Myocyte (in vitro differentiated cells): ENCODE results near the gene PTGER4. TPM values are rescaled to one million over a fixed set of nuclear protein-coding genes. Genes with fewer than 3 reads are reported as not detected.

Experiments
- DNase-seq: peaks from one replicate; pipeline ENCODE4 v3.0.0-alpha.2; 2012; ENCODE audit warnings: low read depth
- total RNA-seq: library from RNA; depleted of rRNA; stranded (reverse); fragments of >200 nt; gene quantifications from 2 replicates; pipeline ENCODE4 v1.2.3, GENCODE V29; 2014

Gene PTGER4
- total RNA-seq, 1 donor from 2014 or later: 59.5 TPM

DNA sequence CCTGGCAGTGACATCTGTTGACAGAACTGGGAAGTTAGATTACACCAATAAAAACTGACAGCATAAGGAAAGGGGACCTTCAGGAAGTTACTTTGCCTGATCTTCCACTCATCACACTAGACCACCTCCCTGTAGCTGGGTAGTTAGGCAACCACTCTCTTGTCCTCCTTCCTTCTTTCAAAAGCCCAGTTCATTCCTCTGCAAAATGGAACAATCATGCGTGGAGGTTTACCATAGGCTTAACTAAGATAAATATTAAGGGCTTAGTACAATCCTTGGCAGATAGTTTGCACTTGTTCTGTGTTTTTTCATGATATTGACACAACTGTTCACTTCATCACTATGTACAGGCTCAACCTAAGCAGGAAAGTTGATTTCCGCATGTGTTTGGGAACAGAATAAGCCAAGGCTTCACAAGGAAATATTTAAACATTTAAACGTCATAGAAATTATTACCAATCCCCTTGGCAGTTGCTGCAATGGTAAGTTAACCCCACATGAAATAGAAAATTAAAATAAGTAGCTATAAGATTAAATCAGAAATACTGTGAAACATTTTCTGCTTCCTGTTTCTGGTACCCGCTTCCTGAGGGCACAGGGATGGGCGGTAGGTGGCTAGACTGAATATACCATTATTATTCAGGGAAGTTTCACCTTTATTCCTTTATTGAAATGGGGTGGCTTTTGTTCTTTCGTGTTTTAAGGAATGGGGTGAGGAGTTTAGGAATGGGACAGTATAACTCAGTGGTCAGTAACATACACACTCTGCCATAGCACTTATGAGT is 9.9 kb upstream of the PTGER4 start:
- no peak for DNase-seq

DNA sequence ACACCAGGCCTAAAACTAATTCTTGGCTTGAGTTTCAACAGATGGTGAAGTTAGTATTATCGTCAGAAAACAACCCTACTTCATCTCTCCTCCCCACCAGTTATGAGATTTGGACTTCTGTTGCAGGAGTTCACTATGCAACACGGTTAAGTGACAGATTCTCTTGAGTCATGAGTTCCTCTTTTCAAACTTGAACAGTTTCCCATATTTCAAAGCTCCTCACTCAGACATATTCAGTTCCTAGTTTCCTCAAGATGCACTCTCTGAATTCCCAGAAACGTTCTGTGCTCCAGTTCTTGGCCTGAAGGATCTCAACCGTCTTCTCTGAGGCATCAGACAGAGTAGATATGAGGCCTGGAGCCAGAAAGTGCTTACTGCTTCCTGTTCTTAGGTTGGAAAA is 7.3 kb upstream of the PTGER4 start:
- no peak for DNase-seq

DNA sequence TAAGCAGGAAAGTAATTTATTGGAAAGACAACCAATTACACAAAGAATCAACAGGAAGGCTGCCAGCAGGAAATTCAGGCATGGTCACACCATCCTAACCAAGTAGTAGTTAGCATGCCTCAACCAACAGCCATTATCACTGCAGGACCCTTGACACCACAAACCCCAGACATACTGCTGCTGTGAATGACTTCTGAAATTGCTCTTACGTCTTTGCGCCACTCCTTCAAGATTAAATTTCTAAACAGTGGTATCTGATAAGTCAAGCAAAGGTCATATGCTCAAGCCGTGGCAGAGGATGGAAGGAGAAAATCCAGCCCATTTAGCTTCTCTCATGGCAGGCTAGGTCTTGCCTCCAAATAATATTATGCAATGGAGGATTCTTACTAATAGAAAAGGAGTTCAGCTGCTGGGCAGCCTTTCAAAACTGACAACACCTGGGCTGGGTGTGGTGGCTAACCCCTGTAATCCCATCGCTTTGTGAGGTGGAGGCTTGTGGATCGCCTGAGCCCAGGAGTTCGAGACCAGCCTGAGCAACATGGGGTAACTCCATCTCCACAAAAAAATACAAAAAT is 5.0 kb upstream of the PTGER4 start:
- DNase-seq: no peak

DNA sequence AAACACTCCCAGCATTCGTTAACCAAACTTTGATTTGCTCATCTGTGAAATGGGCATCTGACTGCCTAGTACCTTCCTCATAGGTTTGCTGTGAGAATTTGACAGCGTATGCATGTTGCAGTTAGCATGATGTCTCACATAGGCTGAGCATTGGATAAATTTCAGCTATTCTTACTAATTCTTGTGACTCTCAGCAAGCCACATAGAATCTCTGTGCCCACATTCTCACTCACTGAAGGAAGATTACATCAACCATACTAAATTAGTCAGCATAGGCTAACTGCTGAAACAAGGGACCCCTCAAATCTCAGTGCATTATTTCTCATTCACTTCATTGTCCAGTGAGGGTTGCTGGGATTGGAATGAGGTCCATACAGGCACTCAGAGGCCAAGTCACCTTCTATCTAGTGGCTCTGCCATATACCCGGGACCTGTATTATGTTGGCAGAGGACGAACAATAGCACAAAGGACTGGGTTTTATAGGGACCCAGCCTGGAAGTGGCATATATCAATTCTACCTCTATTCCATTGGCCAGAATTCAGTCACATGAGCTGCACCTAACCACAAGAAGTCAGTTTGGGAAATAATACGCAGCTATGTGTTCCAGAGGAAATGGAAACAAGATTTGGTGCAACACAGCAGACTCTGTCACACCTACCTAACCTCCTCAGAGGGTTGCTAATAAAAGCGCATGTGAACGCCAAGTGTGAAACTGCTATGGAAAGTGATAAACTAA is 4.2 kb upstream of the PTGER4 start:
- DNase-seq: no peak

DNA sequence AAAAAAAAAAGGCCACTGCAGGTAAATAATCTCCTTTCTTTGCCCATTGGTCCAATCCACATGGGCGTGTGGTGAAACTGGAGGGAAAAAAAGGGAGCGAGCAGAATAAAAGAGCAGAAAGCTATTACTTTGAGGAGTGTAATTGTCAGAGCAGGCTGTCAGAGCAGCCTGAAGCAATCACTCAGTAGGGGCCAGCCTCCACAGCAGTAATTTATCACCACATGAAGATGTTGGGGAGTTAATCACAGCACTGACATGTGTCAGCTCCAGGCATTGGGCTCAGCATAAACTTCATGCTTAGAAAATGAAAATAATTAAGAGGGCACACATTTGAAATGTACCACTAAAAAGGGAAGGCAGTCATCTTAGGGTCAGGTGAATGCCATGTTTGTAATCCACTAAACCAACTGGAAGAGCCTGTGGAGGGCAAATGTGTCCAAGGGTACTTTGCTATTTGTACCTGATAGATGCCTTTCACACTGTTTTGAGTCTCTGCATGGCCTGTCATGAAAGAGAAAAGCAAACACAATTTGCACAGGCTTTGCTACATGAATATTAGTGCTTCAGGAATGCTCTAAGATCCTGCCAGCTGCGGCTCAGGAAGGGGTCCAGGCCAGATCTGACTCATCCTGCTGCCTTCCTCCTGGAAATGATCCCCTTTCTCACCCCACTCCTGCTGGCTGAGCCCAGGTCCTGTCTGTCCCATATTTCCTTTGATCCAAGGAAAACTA is 2.9 kb upstream of the PTGER4 start:
- peak; percentile 74 for DNase-seq

DNA sequence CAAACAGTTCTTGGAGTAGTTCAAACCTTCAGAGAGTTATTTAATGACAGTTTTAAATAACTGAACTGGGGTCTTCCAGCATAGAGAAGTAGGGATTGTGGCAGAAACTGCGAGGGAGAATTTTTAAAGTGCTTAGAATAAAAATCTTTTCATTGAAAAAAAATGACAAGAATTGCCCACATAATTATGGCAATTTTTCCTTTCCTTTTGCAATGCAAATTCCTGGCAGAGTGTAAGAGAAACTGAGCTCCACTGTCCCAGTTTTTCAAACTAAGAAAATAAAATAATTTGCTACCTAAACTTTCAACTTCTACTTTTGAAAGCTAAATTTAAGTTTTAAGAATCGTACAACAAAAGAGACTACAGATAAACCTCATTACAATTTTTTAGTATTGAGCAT is 2.3 kb upstream of the PTGER4 start:
- no peak for DNase-seq

DNA sequence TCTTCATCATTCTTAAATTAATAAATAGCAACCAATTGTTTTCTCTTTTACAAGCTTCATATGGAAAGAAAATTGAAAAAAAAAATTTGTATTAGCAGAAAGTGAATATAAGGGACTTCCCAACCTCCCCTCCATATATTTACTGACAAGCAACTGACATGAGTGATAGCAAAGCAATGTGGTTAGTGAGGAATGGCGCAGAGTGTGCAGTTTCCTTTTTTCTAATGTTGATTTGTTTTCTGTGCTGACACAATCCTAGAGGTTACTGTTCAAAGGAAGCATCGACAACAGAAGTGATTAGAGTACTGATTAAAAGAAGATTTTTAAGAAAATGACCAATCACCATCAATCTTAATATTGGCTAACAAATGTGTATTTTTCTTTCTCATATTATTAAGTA is 1.7 kb upstream of the PTGER4 start:
- peak; percentile 33 for DNase-seq

DNA sequence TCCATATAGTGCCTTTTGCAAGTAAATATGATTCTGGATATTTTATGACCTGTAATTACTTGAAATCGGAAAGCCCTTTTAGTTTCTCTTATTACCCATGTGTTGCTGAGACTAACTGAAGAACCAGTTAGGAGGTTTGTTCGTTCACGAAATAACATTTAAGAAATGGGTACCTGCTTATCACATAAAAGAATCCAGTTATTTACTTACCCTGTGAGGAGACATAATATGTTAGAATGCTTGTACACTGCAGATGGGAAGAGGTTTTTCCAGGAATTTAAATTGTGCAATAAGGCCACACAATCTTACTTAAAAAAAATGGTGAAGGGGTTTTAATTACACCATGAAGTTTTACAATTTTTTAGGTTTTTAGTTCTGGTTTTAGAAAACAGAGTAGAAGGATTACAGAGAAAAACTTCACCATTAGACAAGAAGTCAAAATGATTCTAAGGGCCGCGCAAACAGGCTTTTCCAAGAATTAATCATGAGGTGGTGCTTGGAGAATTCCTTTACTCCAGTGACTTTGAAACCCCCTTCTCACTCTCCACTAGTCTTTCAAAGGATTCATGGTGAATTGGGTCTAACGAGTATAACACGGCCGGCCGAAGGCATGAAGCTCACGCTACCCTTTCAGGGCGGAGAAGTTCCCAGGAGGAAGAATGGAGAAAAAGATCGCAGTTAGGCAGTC is 1.1 kb upstream of the PTGER4 start:
- peak; percentile 41 for DNase-seq

DNA sequence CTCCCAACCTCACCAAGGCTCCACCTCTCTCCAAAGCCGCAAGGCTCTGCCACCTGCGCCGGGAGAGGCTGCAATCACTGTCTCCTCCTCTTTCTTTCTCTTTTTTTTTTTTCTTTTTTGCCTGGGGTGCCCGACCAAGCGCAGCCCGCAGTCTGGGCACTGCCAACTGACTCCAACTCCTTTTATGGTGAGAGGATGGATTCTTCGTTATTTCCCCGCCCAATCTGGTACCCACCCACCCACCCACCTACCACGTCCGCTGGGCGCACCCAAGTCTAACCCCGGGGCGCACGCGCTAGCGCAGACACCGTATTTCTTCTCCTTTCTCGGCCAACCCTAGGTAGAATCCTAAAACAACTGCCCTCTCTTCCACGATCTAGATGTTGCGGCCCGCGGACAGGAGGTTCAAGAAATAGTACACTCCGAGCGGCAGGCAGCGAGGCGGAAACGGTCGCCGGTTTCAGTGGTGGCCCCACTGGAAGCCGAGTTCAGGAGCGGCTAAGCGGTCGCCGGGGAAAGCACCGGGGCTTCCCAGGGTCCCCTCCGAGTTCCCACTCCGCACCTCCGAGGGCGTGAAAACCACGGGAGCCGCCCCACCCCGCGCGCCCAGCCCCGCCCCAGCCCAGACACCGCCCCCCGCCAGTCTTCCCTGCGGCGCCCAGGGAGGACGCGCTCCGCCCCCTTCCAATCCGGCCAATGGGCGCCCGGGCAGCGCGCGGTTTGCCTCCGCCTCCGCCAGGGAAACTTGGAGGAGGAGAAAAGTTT is 385 bp upstream of the PTGER4 start:
- peak; percentile 96 for DNase-seq

DNA sequence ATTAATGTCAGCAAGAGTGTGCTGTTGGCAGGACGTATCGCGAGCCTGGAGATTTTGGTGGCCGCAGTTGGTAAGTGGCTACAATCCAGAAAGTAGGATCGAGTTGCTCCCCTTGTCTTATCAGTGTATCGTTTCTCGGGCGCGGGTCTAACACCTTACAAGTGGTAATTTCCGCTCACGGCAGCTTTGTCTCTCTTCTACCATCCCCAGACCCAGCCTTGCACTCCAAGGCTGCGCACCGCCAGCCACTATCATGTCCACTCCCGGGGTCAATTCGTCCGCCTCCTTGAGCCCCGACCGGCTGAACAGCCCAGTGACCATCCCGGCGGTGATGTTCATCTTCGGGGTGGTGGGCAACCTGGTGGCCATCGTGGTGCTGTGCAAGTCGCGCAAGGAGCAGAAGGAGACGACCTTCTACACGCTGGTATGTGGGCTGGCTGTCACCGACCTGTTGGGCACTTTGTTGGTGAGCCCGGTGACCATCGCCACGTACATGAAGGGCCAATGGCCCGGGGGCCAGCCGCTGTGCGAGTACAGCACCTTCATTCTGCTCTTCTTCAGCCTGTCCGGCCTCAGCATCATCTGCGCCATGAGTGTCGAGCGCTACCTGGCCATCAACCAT is 1.1 kb downstream of the PTGER4 start:
- DNase-seq: peak; percentile 60

DNA sequence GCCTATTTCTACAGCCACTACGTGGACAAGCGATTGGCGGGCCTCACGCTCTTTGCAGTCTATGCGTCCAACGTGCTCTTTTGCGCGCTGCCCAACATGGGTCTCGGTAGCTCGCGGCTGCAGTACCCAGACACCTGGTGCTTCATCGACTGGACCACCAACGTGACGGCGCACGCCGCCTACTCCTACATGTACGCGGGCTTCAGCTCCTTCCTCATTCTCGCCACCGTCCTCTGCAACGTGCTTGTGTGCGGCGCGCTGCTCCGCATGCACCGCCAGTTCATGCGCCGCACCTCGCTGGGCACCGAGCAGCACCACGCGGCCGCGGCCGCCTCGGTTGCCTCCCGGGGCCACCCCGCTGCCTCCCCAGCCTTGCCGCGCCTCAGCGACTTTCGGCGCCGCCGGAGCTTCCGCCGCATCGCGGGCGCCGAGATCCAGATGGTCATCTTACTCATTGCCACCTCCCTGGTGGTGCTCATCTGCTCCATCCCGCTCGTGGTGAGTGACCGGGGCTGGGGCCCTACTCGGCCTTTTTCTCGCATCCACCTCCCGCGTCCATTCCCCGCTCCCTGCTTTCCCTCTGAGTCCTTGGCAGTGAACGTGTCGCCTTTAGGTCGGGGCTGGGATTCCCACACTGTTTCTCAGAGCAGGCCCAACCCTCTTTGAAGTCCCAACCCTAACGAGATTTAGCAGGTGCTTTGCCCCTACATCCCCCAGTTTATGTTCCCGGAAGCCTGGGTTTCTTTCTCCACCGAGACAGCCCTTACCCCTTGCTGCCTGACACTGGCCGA is 1.8 kb downstream of the PTGER4 start:
- peak; percentile 54 for DNase-seq

DNA sequence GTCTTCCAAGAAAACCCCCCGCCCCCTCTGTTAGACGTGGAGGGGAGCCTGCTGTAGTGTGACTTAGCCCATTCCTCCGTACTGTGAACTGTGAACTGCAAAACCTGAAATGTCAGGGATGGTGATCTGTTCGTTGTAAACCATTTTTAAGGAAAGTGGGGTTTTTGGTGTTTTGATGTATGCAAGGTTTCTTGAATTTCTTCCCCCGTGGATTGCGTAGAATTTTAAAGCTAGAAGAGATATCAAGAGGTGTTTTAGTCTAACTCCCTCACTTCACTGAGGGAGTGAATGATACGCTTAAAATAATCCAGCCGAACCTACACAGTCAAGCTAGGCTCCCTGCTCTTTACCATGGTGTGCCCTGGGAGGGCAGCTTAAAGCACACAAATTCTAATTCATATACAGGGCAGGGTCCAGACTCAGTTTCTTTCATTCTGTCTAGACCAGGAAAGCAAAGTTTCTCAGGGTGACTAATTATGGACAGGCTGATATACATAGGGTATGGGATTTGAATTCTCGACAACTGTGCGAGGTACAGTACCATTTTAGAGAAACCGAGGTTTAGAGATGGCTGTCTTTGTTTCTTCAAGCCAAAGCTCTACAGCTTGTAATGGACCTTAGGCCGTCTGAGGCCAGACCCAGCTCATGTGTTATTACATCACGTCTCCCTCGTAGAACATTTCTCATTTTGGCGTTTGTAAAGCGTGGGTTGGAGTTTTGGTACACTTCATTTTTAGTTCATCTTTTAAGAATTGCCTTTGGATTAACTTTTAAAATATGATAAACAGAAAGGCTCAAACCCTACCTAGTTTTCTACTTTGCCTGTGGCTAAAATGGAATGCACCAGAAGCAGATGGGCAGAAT is 2.7 kb downstream of the PTGER4 start:
- peak; percentile 50 for DNase-seq

DNA sequence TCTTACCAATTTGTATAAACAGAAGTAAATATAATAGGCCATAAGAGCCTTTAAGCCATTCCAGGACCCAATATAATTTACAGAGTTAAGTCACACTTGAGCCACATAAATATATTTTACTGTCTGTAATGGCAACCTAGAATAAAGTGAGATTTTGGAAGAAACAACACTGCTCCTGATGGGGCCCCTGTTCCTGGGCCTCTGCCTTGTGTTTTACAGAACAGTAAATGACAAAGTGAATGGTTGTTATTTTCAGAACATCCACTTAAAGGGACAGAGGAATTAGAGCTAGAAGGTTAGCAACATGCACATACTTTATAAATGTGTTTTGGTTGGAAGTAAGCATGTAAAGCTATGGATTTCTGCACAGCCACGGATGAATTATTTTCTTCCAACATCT is 3.6 kb downstream of the PTGER4 start:
- DNase-seq: no peak

DNA sequence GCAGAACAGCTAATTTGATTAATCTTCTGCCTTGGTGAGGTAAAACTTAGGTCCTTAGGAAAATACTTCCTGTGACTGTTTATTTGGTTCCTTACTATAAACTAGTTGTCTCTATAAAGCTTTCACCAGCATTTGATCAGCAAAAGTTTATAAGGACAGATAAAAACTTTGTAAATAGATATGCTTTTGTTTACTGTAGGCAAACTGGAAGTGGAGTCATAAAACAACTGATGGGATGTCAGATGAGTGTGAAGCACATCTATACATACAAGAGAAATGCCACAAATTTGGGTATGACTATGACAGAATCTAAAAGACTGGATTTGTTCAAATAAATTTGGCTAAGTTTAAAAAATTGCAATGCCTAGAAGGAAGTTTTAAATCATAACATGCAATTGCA is 5.5 kb downstream of the PTGER4 start:
- no peak for DNase-seq

DNA sequence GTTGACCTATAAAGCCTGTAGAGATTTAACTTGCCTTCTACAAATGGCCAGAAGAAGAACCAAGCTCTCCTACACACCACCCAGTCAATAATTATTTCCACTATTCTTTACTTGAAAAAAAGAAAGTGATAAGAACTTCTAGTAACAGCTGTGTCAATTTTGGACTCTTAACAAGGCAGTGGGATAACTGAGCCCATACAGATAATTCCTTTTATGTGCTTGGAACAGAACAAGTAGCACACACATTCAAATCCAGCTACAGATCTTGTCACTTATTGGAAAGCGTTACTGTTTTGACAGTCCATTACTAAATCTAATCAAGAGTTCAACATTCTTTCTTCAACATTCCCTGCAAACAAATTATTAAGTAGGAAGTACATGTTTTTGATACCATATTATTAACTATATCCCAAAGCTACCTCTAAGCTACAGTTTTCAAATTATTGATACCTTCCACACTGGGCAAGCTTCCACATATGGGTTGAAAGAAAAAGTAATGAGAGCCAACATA is 6.3 kb downstream of the PTGER4 start:
- DNase-seq: no peak

DNA sequence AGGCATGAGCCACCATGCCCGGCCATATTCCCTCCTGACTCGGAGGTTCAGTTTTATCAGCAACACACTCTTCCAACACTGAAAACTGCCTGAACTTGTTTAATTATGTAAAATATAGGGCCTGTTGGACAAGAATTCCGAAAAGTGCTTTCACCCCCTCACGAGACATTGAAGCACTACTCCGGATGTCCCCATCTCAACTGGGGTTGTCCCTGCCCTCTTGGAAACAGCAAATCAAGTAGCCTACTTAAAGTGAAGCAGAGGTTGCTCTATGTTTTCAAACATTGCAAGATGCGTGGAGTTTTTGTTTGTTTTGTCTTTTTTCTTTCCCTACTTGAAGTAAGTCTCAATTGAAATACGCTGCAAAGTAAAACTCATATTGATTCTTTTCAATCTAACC is 7.6 kb downstream of the PTGER4 start:
- no peak for DNase-seq

DNA sequence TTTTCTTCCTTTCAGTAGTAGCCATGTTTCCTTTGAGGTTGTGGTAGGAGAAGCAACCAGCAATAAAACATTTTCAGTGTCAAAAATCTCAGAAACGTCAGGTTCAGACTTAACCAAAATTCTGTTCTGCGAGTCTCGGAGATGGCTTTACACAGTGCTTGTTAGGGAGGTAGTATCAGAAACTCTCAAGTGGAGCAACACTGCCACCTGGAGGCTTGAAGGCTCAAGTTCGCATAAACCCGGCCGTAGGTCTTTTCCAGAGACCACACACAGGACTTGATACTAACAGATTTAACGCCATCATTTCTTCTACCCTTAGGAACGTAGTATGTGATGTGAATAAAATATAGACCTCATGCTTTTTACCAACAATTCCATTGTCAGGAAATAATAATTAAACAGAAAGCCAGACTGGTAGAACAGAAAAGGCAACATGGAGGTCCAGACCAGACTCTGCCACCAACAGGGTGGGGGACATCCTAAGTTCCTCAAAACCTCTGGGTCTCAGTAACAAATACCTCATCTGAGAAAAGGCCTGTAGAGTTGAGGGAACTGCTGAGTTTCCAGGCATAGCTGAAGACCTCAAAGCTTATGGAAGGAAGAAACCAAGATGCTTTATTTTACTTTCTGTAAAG is 8.5 kb downstream of the PTGER4 start:
- peak; percentile 91 for DNase-seq
